AG09319 (cell line): Measurements from ENCODE around the gene WDR41.

Experiments
- DNase-seq: peaks from one replicate; pipeline ENCODE4 v3.0.0-alpha.2; 2010; ENCODE audit warnings: low read depth; ENCODE audit errors: extremely low read depth
- CTCF ChIP-seq: IDR thresholded peaks from 2 replicates; pipeline ENCODE4 v1.5.1; 2011; ENCODE audit warnings: low read depth, mild to moderate bottlenecking, inconsistent platforms, low read length, moderate library complexity

WDR41 gene

DNA sequence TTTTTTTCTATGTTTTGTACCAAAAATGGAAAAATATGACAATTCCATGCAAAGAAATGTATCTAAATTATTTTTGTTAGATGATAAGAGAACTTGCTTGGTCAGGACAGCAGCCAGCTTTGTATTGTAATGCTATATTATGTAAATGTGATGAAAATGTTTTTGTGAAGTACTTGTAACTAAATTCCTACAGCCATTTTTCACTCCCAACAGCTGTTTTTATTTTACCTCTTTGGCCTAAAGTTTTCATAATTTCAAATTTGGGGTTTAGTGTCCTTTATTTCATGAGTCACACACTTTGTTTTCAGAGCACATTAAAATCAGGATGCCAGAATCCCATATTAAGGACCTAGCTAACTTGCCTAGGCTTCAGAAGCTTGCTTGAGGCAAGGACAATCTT, 64.1 kb downstream of the WDR41 start:
- no peak for TF ChIP-seq CTCF
- peak; percentile 56 for DNase-seq

- no peak for DNase-seq
- TF ChIP-seq CTCF, result no peak
Observed at GRCh38 chr5:77426670-77427069, 65.4 kb downstream of the WDR41 start.

DNA sequence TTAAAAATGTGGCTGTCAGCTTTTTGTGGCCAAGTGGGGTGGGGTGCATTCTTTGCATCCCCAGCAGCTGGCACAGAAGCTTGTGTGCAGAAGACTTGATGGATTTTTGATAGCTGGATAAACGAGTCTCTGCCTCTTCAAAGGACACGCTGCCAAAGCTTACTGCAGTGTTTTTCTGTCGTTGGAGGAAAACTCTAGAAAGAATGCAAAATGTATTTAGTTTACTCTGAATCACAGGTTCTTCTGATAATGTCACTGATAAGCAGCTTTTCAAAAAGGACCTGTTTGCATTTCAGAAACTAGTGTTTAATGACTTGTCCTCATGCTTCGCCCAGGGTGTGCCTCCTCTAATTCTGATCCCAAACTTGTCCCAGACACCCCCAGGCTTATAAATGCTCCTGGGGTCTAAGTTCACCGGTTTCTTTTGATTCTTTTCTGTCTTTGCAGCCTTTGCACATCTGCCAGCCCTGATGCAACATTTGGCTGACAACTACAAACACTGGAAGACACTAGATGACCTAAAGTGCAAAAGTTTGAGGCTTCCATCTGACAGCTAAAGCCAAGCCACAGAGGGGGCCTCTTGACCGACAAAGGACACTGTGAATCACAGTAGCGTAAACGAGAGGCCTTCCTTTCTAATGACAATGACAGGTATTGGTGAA, 66.0 kb downstream of the WDR41 start:
- no peak for TF ChIP-seq CTCF
- DNase-seq, result no peak

DNA sequence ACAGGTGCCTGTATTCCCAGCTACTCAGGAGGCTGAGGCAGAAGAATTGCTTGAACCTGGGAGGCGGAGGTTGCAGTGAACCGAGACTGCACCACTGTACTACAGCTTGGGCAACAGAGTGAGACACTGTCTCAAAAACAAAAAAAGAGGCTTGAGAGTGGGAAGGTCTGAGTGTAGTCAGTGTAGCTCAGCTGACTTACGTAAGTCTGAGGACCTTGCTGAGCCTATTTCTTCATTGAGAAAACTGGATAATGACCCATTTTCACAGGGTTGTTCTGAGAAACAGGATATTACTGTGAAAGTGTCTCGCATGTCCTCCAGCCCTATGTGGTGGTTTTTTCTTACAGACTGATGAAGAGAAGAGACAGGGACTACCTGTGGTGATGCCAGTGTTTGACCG, 66.7 kb downstream of the WDR41 start:
- no peak for DNase-seq
- TF ChIP-seq CTCF, result no peak

DNA sequence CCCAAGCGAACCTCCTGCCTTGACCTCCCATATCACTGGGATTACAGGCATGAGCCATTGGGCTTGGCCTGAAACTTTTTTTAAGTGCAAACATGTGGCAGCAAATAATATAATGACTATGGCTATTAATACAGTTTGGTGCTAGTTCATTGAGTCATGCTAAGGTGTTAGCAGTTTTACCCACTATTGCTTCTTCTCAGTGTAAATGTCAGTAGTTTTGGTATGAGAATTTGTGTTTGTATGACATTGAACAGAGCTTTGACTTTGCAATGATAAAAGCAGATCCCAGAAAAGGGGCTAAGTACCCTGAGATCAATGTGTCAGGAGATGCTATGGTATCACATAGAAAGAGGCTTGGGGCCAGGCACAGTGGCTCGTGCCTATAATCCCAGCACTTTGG, 67.2 kb downstream of the WDR41 start:
- no peak for TF ChIP-seq CTCF
- no peak for DNase-seq

GRCh38 chr5:77423022-77423750, 68.9 kb downstream of the WDR41 start:
- no peak for TF ChIP-seq CTCF
- DNase-seq, result peak; percentile 47

GRCh38 chr5:77420940-77421339, 71.2 kb downstream of the WDR41 start:
- no peak for TF ChIP-seq CTCF
- no peak for DNase-seq
